Transverse colon (tissue), 4 donors: ENCODE results near the gene GDPD5. TPM values are rescaled to one million over a fixed set of nuclear protein-coding genes. Genes with fewer than 3 reads are reported as not detected.

Source experiments
- DNase-seq: peaks from one replicate; pipeline ENCODE4 v3.0.0-alpha.2; 2019
- H3K27ac ChIP-seq, 4 donors: fragments of 200-600 bp; sonication (generic); 2 replicates each; pipeline ENCODE4 v1.5.1; 2016 to 2018; ENCODE audit warnings: inconsistent platforms in 4 of 4
- H3K27me3 ChIP-seq: fragments of 200-600 bp; sonication (generic); 2 replicates; pipeline ENCODE4 v1.5.1; 2017; ENCODE audit warnings: inconsistent platforms
- H3K36me3 ChIP-seq, 4 donors: fragments of 200-600 bp; sonication (generic); 2 replicates each; pipeline ENCODE4 v1.5.1; 2017 to 2019; ENCODE audit warnings: inconsistent platforms in 4 of 4
- H3K4me1 ChIP-seq, 4 donors: fragments of 200-600 bp; sonication (generic); 2 replicates each; pipeline ENCODE4 v1.5.1; 2017 to 2020; ENCODE audit warnings: inconsistent platforms in 4 of 4
- H3K4me3 ChIP-seq, 4 donors: fragments of 200-600 bp; sonication (generic); 1 replicate in 1 of 4; 2 replicates in 3 of 4; pipeline versions ENCODE4 v1.5.1 to v1.6.1; 2017 to 2019; ENCODE audit warnings: inconsistent platforms in 4 of 4
- H3K9me3 ChIP-seq, 2 donors: fragments of 200-600 bp; sonication (generic); 2 replicates each; pipeline ENCODE4 v1.5.1; 2017 to 2019; ENCODE audit warnings: inconsistent platforms in 2 of 2
- CTCF ChIP-seq, 5 experiments: fragments of 200-600 bp in 3 of 5; fragments of 450-650 bp in 2 of 5; sonication (generic) in 3 of 5; IDR thresholded peaks; 1 replicate in 2 of 5; 2 replicates in 3 of 5; pipeline ENCODE4 v1.5.1; 2016 to 2017; ENCODE audit warnings: antibody characterized with exemption in 5 of 5, inconsistent platforms in 3 of 5, mild to moderate bottlenecking in 2 of 5, moderate library complexity in 1 of 5
- EP300 ChIP-seq: sonication (generic); formaldehyde crosslinking; IDR thresholded peaks from one replicate; pipeline ENCODE4 v1.6.1; 2017; ENCODE audit warnings: antibody characterized with exemption, low read depth
- POLR2A ChIP-seq: fragments of 450-650 bp; IDR thresholded peaks from one replicate; pipeline ENCODE4 v1.6.1; 2016; ENCODE audit warnings: antibody characterized with exemption, mild to moderate bottlenecking, moderate library complexity
- POLR2AphosphoS5 ChIP-seq, 3 donors: sonication (generic); formaldehyde crosslinking; IDR thresholded peaks; one replicate each; pipeline ENCODE4 v1.6.1; 2016; ENCODE audit warnings: antibody characterized with exemption in 3 of 3
- WGBS, 2 donors: methylation state at CpG; one replicate each; pipeline ENCODE4 v1.1.5; 2018; ENCODE audit warnings: low coverage in 1 of 2; 5-methylcytosine and 5-hydroxymethylcytosine counted together
- in situ Hi-C, 4 donors: fragments of 200-750 bp; cut with MboI; loops; one replicate each; pipeline versions ENCODE4 v1.15.0 to v1.15.1; 2017; ENCODE audit warnings: low sequenced_read_pairs in 3 of 4, low pct_ligation_motif_present in 1 of 4, low pct_unique_long_range_greater_than_20kb in 1 of 4
- intact Hi-C: fragments of 100-400 bp; cut with DNase I; formaldehyde crosslinking; loops from one replicate; pipeline ENCODE4 v1.15.1; 2023; ENCODE audit warnings: low total_unique reads
- total RNA-seq, 4 donors: library from RNA; depleted of rRNA; stranded (reverse); fragments of >200 nt; gene quantifications; one replicate each; pipeline ENCODE4 v1.1.0, GENCODE V29; 2016

Gene GDPD5
- total RNA-seq, 4 donors from 2014 or later, result 3.7 to 10.1 (median 7.1) TPM; not detected in 1

- DNase-seq, result no peak
- Histone ChIP-seq H3K9me3 (no peaks in the 10 kb centered on the region), H3K36me3 (no peaks in the 10 kb centered on the region), H3K27ac (no peak overlapping the region), H3K4me1 (peaks cover 1 to 13% (median 4%) of the 10 kb centered on the region in 4 donors), H3K4me3 (no peak overlapping the region), H3K27me3 (peaks cover 31% of the 10 kb centered on the region)
- TF ChIP-seq CTCF (IDR thresholded peaks at IDR 0.05) (no peak), POLR2AphosphoS5 (IDR thresholded peaks at IDR 0.05) (no peak), EP300 (no peak), POLR2A (no peak)
- intact Hi-C loops, result no loop called here
- WGBS, 2 donors, result 89% methylated on average over 9 of the region's 9 CpGs; no CpG with 5 or more reads in 1 of the 2 donors
- in situ Hi-C loops, result loop anchor here in 1 of 4 donors (25.0 kb wide), 1 partner anchor 102 kb away; the partner anchor contains the start of gene GDPD5
Observed at GRCh38 chr11:75435571-75435925, 90.2 kb downstream of the GDPD5 start.

DNA sequence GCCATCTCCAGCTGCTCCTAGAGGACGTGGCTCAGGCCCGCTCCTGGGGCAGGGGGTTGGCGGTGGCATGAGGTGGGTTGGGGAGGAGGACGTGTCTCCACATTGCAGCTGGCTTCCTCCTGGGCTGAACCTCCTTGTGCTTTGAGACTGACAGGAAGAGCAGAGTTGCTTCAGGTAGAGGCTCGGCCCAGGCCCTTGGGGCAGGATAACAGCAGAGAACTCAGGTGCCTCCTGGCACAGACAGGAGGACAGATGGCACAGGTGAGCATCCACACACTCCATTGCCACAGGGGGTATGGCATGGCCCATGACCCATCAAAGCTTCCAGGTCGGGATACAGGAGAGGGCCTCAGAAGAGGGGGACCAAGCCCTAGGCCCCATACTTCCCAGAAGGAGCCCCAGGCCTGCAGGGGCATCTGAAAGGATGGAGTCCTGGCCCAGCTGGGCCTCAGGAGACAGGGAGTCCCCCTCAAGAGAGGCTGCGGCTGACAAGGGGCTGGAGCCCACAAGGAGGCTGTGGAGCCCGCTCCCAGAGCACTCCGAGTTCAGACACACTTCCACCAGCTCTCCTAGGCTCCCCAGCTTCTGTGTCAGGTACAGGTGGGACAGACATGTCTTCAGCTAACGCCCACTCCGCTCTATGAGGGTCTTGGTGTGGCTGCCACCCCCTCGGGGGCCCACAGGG is 90.7 kb downstream of the GDPD5 start:
- in situ Hi-C loops (loop anchor here in 1 of 4 donors (25.0 kb wide), 1 partner anchor 102 kb away; the partner anchor contains the start of gene GDPD5), intact Hi-C loops (no loop called here)
- no peak for DNase-seq
- no peak overlapping the region for H3K27ac ChIP-seq
- peaks cover 35% of the 10 kb centered on the region for H3K27me3 ChIP-seq
- WGBS, 2 donors, result 53 to 84% methylated on average over 3 to 12 of the region's 12 CpGs
- peaks cover 5 to 16% (median 7%) of the 10 kb centered on the region in 4 donors for H3K4me1 ChIP-seq
- no peaks in the 10 kb centered on the region for H3K9me3 ChIP-seq
- no peak overlapping the region for H3K4me3 ChIP-seq
- H3K36me3 ChIP-seq, result no peaks in the 10 kb centered on the region
- TF ChIP-seq CTCF (IDR thresholded peaks at IDR 0.05) (no peak), EP300 (no peak), POLR2A (no peak), POLR2AphosphoS5 (IDR thresholded peaks at IDR 0.05) (no peak)

DNA sequence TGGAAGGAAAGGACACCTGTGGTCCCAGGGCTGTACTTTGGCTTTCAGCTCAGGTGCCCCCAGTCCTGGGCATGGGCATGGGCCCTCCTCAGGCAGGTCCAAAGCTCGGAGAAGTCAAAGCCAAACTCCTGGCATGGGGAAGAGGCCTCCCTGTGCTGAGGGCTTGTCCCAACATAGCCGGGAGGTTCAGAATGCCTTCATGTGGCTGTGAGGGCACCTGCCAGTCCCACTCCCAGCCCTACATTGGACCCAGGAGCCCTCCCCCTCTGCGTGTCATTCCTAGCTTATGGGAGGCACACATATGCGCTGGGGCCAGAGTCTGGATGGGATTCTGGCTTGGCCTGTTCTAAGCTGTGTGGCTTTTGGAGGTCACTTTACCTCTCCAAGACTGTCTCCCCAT is 91.7 kb downstream of the GDPD5 start:
- Histone ChIP-seq H3K27ac (no peak overlapping the region), H3K27me3 (peaks cover 43% of the 10 kb centered on the region), H3K36me3 (no peaks in the 10 kb centered on the region), H3K4me3 (no peak overlapping the region), H3K4me1 (peaks cover 6 to 21% (median 10%) of the 10 kb centered on the region in 4 donors), H3K9me3 (no peaks in the 10 kb centered on the region)
- 94% methylated on average over 4 of the region's 4 CpGs; no CpG with 5 or more reads in 1 of the 2 donors for WGBS, 2 donors
- no peak for DNase-seq
- in situ Hi-C loops, result loop anchor here in 1 of 4 donors (25.0 kb wide), 1 partner anchor 103 kb away; the partner anchor contains the start of gene GDPD5
- no peak for TF ChIP-seq POLR2AphosphoS5 (IDR thresholded peaks at IDR 0.05)
- no peak for TF ChIP-seq POLR2A
- TF ChIP-seq CTCF (IDR thresholded peaks at IDR 0.05), result no peak
- TF ChIP-seq EP300, result no peak
- intact Hi-C loops, result no loop called here

GRCh38 chr11:75433443-75433842 is 92.3 kb downstream of the GDPD5 start:
- in situ Hi-C loops (loop anchor here in 1 of 4 donors (25.0 kb wide), 1 partner anchor 104 kb away; the partner anchor contains the start of gene GDPD5), intact Hi-C loops (no loop called here)
- WGBS, 2 donors, result 68% methylated on average over 6 of the region's 6 CpGs; no CpG with 5 or more reads in 1 of the 2 donors
- Histone ChIP-seq H3K4me3 (no peak overlapping the region), H3K4me1 (peaks cover 6 to 24% (median 11%) of the 10 kb centered on the region in 4 donors), H3K36me3 (no peaks in the 10 kb centered on the region), H3K27me3 (peaks cover 43% of the 10 kb centered on the region), H3K9me3 (no peaks in the 10 kb centered on the region), H3K27ac (no peak overlapping the region)
- TF ChIP-seq POLR2A (no peak), EP300 (no peak), POLR2AphosphoS5 (IDR thresholded peaks at IDR 0.05) (no peak), CTCF (IDR thresholded peaks at IDR 0.05) (no peak)
- DNase-seq, result no peak
